ENCODE measurements around the gene RNF220.

RNF220 gene

GRCh38 chr1:44507490-44508396 lies 102.7 kb downstream of the RNF220 start:
- no peak overlapping the region for H3K27ac ChIP-seq
- peaks cover 52% of the 10 kb centered on the region for H3K27me3 ChIP-seq (replicated peaks)
- H3K4me3 ChIP-seq (ENCODE audit: low read depth, low read length) = no peak overlapping the region
- TF ChIP-seq CTCF (IDR thresholded peaks at IDR 0.05; ENCODE audit: low read depth, low read length, missing control alignments) = no peak
- in situ Hi-C loops (cut with HindIII; ENCODE audit: low pct_ligation_motif_present, low sequenced_read_pairs) = no loop called here
- no peak for DNase-seq
- H3K36me3 ChIP-seq (replicated peaks) = no peaks in the 10 kb centered on the region

DNA sequence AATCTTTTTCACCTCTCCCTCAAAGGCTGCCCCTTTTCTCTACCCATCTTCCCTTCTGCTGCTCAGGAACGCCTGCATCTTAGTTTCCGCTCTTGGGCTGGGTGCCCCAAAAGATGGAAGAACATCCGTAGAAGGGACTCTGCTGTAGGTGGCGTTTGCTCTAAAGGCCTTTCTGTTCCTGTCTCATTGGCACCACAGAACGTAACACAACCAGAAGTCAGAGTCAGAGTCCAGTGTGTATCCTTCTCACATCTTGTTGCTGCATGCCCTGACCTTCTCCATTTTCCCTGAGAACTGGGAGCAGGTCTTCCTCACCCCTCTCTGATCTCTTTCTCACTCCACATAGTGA lies 103.3 kb downstream of the RNF220 start:
- H3K27me3 ChIP-seq (replicated peaks) = peaks cover 52% of the 10 kb centered on the region
- H3K4me3 ChIP-seq (ENCODE audit: low read depth, low read length) = no peak overlapping the region
- H3K27ac ChIP-seq = no peak overlapping the region
- H3K36me3 ChIP-seq (replicated peaks) = no peaks in the 10 kb centered on the region
- no peak for DNase-seq
- TF ChIP-seq CTCF (IDR thresholded peaks at IDR 0.05; ENCODE audit: low read depth, low read length, missing control alignments) = no peak
- in situ Hi-C loops (cut with HindIII; ENCODE audit: low pct_ligation_motif_present, low sequenced_read_pairs) = no loop called here

- Histone ChIP-seq H3K36me3 (replicated peaks) (no peaks in the 10 kb centered on the region), H3K4me3 (ENCODE audit: low read depth, low read length) (no peak overlapping the region), H3K27me3 (replicated peaks) (peaks cover 40% of the 10 kb centered on the region), H3K27ac (no peak overlapping the region)
- in situ Hi-C loops (cut with HindIII; ENCODE audit: low pct_ligation_motif_present, low sequenced_read_pairs) = no loop called here
- no peak for TF ChIP-seq CTCF (IDR thresholded peaks at IDR 0.05; ENCODE audit: low read depth, low read length, missing control alignments)
- no peak for DNase-seq
Observed at GRCh38 chr1:44511363-44511762, 106.3 kb downstream of the RNF220 start.

DNA sequence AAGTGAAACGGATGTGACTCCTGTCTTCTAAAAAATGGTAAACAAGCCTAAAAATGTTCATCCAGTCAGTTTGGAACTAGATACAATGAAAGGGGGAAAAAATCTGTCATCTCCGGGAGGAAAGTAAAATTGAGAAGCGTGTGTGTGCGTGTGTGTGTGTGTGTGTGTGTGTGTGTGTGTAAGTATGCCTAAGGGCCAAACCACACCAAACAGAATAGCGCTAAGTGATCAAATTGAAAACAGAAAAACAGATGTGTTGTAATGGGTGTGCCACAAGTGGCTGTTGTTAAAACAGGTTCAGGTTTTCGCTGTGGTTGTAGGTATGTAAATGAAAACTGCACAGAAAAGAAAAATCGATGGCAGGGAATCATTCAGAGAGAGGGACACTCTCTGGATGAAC lies 106.7 kb downstream of the RNF220 start:
- in situ Hi-C loops (cut with HindIII; ENCODE audit: low pct_ligation_motif_present, low sequenced_read_pairs) = no loop called here
- DNase-seq = no peak
- TF ChIP-seq CTCF (IDR thresholded peaks at IDR 0.05; ENCODE audit: low read depth, low read length, missing control alignments) = no peak
- H3K27me3 ChIP-seq (replicated peaks) = peaks cover 36% of the 10 kb centered on the region
- H3K36me3 ChIP-seq (replicated peaks) = no peaks in the 10 kb centered on the region
- H3K27ac ChIP-seq = no peak overlapping the region
- no peak overlapping the region for H3K4me3 ChIP-seq (ENCODE audit: low read depth, low read length)

DNA sequence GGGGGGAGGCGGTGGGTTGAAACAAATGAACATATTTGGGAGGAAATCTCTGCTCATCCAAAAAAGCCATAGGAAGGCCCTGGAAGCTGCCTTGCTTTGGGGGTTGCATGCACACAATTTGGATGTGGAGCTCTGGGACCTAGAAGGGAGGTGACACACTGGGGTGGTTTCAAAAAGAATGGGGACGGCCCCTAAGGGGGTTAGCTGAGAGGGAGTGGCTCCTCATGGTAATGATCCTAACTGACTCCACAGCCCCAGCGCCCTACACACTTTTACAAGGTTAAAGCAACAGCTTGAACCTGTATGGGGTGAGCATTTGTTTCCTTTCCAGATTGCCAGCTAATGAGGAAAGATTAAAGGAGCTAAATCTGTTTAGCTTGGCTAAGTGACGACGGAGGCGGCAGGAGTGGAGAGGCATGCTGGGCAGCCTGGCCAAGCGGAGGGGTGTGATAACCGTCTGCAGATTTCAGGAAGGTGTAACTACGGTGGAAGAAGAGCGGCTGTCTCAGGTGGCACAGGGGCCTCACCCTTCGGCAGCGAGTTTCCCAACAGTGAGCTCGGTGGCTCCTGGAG lies 107.3 kb downstream of the RNF220 start:
- TF ChIP-seq CTCF (IDR thresholded peaks at IDR 0.05; ENCODE audit: low read depth, low read length, missing control alignments) = no peak
- in situ Hi-C loops (cut with HindIII; ENCODE audit: low pct_ligation_motif_present, low sequenced_read_pairs) = no loop called here
- Histone ChIP-seq H3K27ac (no peak overlapping the region), H3K4me3 (ENCODE audit: low read depth, low read length) (no peak overlapping the region), H3K36me3 (replicated peaks) (no peaks in the 10 kb centered on the region), H3K27me3 (replicated peaks) (peaks cover 32% of the 10 kb centered on the region)
- no peak for DNase-seq
